Esophagus mucosa (tissue), 1 donor: ENCODE measurements around the gene CCL2. TPM values are rescaled to one million over a fixed set of nuclear protein-coding genes. Genes with fewer than 3 reads are reported as not detected.
A peak's percentile ranks its signal among the peaks of the same experiment; 100 is the strongest.

ENCODE experiments used
- ATAC-seq: fragments of 200-7000 bp; cut with Tn5 transposase; one replicate; pipeline ENCODE4 v1.9.1; 2020
- total RNA-seq: library from RNA; stranded (reverse); gene quantifications from one replicate; pipeline ENCODE4 v1.2.4, GENCODE V29; 2023
- donor health status: DM: yes; HTN: yes; CAD: no.

Gene CCL2
- total RNA-seq, 1 donor from 2014 or later, result 2.2 TPM

DNA sequence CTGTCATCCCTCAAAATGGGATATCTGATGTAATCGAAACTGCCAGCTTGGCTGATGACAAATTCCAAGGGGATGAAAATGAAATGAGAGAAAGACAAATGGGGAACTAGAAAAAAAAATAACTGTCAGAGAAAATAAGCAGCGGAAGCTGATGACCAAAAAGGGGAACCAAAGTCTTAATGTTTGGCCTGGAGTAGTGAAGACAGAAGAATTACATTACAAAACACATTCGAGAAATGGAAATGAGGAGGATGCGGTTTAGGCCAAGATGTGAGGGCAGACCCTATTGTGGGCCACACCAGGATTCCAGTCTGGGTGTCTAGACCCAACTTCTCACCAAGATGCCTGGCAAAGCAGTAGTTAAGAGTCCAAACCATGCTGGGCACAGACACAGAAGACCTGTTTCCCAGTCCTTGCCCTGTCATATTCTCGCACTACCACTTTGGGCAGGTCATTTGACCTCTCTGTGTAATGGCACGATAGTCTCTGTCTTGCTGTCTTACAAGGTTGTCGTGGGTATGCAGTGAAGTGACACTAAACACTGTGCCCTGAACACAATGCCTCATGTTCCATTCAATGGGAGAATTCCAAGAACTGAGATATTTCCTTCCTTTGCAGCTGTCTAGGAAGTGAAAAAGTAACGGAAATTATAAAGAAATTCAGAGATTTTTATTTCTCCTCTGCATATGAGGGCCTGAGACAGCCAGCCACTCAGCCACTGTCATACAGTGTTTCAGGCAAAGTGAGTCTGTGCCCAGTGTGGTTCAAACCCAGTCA lies 12.3 kb upstream of the CCL2 start:
- no peak for ATAC-seq

- no peak for ATAC-seq
These were observed 11.4 kb upstream of the CCL2 start for GRCh38 chr17:34243364-34244320.

GRCh38 chr17:34245351-34245905 lies 9.7 kb upstream of the CCL2 start:
- no peak for ATAC-seq

DNA sequence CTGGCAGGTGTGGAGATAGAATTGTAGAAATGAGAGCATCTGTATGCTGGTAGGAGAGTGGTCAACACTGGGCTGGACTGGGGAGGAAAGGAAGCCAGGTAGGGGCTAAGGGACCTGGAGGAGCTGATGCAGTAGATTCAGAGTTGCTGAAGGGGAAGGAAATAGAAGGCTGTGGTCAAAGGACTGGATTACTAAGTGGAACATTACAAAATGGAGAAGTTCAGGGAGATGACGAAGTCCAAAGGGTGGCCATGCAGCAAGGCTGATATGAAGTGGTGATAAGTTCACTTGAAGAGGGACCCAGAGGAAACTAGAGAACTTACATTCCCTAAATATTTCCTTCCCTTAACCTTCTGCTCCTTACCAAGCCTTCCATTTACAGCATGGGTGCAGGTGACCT lies 8.6 kb upstream of the CCL2 start:
- no peak for ATAC-seq

DNA sequence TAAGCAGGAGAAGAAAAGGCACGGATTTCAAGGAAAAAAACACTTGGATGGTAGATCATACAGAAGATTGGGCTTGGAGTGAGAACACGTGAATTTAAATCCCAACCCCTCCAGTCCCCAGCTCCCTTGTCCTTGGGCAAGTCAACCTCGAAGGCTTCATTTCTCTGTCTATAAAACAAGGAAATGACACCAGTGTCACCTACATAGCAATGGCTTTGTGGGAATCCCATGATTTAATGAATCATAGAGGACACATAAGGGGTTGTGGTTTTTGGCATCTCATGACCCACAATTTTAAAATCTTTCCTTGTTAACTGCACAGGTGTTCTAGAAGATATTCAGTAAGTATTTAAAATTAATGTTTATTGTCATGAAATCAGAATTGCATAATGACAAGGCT lies 8.2 kb upstream of the CCL2 start:
- ATAC-seq, result no peak

GRCh38 chr17:34248511-34249024 lies 6.5 kb upstream of the CCL2 start:
- no peak for ATAC-seq

- ATAC-seq, result no peak
These were observed 6.0 kb upstream of the CCL2 start for GRCh38 chr17:34249061-34249460.

- ATAC-seq, result no peak
These were observed 5.6 kb upstream of the CCL2 start for GRCh38 chr17:34249478-34249877.

DNA sequence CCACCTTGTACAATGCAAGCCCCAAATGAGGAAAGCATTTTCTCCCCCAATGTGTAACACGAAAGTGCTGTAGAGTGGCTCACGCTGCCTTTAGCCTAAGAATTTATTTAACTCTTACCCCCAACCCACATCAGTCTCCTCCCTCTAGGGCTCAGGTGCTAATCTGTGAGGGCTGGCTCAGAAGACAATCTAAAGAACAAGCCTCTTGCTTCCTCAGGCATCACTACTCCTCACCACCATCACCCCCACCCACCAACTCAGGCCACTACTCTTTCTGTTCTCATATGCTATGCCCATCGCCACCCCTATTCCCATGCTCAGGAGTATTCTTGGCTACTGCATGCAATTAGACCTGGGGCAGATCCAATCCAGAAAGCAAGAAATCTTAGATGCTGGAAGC lies 3.9 kb upstream of the CCL2 start:
- no peak for ATAC-seq

DNA sequence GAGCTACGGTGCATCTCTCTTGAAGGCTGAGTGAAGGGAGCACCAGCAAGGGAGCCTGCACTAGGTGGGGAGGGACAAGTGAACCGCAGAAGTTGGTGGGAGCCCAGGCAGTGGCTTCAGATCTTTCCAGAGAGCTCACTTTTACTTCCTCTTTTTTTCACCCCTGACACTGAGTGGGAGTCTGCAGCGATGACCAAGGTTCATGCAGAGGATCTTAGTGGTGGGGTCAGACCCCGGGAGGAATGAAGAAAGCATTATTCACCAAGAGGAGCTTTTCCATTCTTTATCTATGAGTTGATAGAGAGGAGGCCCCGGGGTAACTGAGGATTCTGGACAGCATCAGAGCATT lies 3.0 kb upstream of the CCL2 start:
- peak; percentile 6 for ATAC-seq

GRCh38 chr17:34252444-34253138 lies 2.5 kb upstream of the CCL2 start:
- peak; percentile 47 for ATAC-seq

DNA sequence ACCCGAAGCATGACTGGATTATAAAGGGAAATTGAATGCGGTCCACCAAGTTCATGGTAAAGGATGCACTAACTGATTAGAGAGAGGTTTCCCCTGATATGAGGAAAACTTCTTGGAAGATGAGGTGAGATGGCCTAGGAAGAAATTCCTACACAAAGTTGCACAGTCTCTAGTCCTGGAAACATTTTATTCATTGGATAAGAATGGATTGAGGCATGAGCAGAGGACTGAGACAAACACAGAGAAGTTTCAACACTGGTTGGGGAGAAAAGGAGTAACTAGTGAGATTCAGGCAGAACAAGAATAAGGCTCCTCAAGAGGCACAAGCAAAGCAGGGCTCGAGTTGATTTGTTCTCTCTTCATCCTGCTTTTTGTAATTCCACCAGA lies 2.0 kb upstream of the CCL2 start:
- ATAC-seq, result no peak

- ATAC-seq, result no peak
These were observed 939 bp upstream of the CCL2 start for GRCh38 chr17:34254146-34254545.

DNA sequence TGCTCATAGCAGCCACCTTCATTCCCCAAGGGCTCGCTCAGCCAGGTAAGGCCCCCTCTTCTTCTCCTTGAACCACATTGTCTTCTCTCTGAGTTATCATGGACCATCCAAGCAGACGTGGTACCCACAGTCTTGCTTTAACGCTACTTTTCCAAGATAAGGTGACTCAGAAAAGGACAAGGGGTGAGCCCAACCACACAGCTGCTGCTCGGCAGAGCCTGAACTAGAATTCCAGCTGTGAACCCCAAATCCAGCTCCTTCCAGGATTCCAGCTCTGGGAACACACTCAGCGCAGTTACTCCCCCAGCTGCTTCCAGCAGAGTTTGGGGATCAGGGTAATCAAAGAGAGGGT lies 272 bp downstream of the CCL2 start:
- ATAC-seq, result no peak

GRCh38 chr17:34255841-34256240 lies 756 bp downstream of the CCL2 start:
- no peak for ATAC-seq

GRCh38 chr17:34257299-34257985 lies 2.4 kb downstream of the CCL2 start:
- ATAC-seq, result no peak

DNA sequence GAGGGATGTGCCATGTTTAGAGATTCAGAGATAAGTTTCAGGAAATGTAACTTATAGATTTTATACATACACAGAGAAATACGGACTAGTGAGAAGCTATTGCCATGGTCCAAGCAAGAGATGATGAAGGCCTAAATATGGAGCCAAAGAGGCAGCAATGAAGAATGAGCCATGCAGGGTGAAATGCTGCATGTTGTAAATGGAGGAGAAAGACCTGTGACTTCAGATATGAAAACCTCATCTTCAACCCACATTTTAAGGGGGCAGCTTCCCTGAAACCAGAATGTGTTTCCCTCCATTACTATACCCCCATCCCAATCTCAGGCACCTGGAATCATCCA lies 2.9 kb downstream of the CCL2 start:
- ATAC-seq, result no peak

DNA sequence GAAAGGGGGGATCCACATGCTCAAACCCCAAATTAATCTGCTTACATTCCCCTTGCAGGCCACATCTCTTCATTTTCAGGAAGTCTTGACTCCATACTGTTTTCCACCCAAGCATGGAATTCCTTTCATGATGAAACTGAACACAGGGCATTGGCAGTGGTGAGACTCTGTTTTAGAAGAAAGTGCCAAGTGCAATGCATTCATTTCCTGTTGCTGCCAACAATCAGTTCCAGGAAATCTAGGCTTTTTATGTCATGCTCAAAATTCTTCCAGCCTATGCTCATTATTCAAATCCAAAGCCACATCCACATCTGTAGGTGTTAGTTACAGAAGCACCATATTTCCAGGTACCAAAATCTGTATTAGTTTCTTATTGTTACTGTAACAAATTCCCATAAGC lies 4.1 kb downstream of the CCL2 start:
- ATAC-seq, result no peak

GRCh38 chr17:34260861-34261260 lies 5.8 kb downstream of the CCL2 start:
- ATAC-seq, result no peak

DNA sequence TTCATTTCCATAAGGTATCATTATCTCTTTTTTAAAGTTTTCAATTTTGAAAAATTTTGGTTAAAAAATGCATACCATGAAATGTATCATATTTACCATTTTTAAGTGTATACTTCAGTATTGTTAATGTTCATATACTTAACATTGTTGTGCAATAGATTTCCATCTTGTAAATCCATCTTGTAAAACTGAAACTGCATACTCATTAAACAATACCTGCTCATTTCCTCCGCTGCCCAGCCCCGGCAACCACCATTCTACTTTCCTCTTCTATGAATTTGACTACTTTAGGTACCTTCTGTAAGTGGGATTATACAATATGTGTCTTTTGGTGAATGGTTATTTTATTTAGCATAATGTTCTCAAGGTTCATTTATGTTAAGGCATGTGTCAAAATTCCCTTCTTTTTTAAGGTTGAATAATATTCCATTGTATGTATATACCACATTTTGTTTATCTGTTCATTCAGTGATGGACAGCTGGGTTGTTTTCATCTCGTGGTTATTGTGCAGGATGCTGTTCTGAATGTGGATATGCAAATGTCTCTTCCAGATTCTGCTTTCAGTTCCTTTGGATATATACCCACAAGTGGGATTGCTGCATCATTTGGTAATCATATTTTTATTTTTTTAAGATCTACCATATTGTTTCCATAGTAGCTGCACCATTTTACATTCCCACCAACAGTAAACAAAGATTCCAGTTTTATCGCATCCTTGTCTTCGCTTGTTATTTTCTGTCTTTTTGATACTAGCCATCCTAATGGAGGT lies 6.7 kb downstream of the CCL2 start:
- no peak for ATAC-seq

- ATAC-seq, result no peak
These were observed 10.6 kb downstream of the CCL2 start for GRCh38 chr17:34265711-34266110.

DNA sequence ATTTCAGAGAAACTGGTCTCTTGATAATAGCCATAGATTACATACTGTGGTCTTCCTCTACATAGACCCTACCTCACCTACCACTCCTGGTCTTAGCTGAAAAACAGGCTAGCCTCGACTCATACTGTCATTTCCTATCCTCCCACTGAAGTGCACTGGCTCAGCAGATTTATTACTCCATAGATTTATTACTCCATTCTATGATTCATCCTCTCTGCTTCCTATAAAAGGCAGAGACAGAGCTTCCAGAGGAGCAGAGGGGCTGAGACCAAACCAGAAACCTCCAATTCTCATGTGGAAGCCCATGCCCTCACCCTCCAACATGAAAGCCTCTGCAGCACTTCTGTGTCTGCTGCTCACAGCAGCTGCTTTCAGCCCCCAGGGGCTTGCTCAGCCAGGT lies 14.9 kb downstream of the CCL2 start, which contains the start of gene CCL7:
Gene CCL7 (plus strand): TSS at position 253 of the 400 bp plus-strand sequence. CDS start 70 bp downstream, at position 323.
- ATAC-seq, result no peak
